HG02571 (cell line): ENCODE results near the gene GAGE10.
"Not testable (repeated sequence)": the region's sequence is repeated elsewhere in the genome, so short reads cannot be mapped to it uniquely, and the experiment has no call there.

Experiments
- ATAC-seq: cut with Tn5 transposase; IDR thresholded peaks from one replicate; pipeline ENCODE4 v1.9.1; 2021; ENCODE audit warnings: mild to moderate bottlenecking, moderate library complexity; ENCODE audit not compliant: unreplicated experiment

GAGE10 gene

DNA sequence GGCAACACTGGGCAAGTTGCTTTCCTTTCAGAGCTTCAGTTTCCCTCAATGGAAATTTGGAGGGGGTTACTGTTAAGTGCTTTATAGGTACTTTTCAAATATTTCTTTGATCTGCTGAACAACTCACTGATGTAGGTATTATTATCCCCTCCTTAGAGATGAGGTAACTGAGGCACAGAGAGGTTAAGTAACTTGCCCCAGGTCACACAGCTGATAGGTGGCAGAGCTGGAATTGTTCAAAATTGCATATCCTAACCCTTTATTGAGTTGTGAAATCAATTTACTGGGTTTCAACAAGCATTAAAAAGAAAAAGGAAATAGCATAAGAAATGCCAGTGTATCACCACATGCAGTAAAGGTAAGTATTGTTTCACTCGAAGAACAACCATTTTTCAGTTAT is 27.2 kb upstream of the GAGE10 start:
- no peak for ATAC-seq

DNA sequence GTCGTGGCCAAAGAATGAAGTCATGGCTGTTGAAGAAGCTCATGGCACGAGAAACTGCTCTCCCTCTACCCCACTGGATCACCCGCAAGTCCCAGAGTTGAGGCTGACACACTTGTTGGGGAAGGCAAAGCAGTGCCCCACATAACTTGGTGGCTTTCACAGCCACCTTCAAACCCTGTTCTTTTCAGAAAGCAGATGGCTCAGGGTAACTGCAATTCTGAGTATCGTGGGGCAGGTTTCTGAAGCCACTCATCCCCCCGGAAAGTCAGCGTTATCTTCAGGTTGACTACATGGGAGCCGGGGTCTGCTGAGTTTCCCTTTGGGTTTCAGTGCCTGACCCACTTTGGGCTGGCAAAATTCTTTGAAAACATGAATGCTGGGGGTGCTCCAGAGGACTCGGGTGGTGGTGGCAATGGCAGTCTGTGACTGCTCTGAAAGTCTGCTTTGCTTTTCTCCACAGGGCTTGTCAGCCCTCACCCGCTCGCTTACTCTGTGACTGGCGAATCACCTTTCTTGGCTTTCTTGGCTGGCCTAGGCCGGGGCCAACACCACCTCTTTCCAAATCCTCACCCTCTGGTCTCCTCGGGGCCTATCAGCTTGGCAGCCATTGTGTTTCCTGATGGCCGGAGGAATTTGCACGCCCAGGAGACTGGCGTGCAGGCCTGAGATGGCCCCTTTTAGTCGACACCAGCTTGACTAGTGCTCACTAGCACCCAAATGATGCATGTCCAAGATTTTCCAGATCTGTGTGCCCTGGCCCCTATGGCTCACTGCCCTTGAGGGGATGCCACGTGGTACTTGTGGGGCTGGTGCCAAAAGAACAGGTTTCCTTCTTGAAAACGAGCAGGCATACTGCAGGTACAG is 26.5 kb upstream of the GAGE10 start:
- no peak for ATAC-seq

DNA sequence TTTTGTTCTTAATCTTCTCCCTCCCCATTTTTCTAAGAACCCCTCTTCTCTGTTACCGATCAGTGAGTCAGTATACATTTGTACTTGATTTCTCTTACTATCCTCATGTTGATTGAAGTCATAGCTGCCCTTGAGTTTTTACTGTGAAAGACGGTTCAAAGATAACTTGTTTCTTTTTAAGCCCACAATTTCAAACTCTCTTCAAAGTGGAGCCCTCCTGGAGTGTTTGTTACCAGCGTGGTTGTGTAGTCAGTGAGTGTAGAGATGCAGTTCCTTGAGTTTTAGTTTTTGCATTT is 26.0 kb upstream of the GAGE10 start:
- ATAC-seq: no peak

DNA sequence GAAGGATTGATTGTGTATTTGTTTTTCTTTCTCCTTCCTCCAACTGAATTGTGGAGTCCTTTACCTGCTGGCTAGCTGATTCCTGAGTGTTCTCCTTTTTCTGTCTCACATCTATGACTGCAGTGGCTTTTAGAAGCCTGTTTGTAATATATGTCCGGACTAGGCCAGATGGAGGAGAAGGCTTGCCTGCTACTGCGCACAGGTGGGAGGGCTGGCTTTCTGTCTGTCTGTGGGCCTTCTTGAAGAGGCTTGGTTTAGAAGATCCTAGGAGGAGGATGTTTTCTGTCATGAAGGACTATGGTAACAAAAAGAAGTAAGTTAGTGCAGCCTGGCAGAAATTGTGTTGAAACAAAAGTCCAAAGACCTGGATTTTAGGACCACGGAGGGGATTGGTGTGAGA is 25.4 kb upstream of the GAGE10 start:
- ATAC-seq: no peak

DNA sequence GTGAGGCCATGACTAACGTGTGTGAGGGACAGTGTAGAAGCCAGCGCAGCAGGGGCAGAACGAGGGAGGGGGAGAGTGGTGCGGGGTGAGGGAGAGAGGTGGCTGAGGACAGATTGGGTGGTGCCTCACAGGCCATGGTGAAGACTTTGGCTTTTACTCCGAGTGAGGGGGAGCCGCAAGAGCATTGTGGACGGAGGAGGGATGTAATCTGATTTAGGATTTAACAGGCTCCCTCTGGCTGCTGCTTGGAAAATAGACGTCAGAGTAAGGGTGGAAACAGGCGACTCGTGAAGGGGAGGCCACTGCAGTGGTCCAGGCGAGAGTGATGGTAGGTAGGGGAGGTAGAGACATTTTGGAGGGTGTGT is 20.8 kb upstream of the GAGE10 start:
- ATAC-seq: no peak

DNA sequence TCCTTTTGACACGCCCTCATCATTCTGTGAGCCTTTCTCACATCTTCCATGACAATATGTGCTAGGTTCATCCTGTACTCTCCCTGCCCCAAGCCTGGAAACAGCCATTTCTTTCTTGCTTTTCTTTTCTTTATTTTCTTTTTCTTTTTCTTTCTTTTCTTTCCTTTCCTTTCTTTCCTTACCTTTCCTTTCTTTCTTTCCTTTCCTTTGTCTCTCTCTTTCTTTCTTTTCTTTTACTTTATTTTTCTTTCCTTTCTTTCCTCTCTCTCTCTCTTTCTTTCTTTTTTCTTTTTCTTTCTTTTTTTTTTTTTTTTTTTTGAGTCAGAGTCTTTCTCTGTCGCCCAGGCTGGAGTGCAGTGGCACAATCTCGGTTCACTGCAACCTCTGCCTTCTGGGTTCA is 19.2 kb upstream of the GAGE10 start:
- ATAC-seq: no peak

DNA sequence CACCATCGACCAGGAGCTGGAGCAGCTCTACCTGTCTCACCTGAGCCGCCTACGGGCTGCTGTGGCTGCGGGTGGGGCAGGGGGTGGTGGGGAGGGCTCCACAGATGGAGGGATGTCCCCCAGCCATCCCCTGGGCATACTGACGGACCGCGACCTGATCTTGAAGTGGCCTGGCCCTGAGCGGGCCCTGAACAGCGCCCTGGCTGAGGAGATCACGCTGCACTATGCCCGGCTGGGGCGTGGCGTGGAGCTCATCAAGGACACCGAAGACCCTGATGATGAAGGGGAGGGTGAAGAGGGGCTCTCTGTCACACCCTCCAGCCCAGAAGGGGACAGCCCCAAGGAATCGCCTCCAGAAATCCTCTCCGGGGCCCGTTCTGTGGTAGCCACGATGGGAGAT is 17.3 kb upstream of the GAGE10 start:
- no peak for ATAC-seq

DNA sequence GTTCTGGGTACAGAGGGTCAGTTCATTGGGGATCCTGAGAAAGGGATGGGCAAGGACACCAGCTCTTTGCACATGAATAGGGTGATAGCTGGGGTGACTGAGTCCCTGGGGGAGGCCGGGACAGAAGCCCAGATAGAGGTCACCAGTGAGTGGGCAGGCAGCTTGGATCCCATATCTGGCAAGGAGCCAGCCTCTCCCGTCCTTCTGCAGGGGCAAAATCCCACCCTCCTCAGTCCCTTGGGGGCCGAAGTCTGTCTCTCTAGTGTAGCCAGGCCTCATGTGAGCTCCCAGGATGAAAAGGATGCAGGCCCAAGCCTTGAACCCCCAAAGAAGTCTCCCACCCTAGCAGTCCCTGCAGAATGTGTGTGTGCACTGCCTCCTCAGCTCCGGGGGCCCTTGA is 16.9 kb upstream of the GAGE10 start:
- ATAC-seq: no peak

DNA sequence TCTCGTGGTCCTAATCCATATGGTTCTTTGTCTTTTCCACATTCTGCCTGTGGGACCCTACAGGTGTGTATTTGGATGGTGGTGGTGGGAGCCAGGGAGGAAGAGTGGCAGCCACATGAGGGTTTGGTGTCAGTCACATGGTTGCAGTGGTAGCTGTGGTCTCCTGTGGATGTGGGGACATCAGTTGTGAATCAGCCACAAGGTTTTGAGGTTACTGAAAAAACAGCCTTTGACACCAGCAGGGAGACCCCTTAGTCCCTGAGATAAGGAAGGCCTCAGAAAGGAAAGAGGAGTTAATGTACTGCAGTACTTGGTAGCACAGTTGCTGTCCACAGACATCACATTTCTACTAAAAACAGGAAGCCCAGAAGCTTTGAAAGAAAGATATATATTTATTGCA is 15.8 kb upstream of the GAGE10 start:
- ATAC-seq: no peak

DNA sequence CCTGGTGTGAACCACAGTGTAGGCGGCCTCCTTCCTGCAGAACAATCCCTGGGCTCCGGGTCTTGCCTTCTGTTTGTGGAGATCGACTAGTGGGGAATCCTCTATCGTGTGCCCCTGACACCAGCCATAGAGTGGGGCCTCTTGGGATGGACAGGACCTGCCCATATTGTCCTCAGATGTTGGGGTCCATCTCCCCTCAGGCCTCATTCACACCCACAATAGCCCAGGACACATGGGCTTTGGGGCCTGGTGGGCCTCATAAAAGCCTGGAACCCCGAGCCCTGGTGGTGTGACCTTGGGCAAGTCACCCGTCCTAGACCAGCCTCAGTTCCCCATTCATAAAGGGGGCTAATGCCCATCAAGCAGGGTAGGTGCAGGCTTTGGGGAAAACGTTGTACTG is 13.2 kb upstream of the GAGE10 start:
- no peak for ATAC-seq

DNA sequence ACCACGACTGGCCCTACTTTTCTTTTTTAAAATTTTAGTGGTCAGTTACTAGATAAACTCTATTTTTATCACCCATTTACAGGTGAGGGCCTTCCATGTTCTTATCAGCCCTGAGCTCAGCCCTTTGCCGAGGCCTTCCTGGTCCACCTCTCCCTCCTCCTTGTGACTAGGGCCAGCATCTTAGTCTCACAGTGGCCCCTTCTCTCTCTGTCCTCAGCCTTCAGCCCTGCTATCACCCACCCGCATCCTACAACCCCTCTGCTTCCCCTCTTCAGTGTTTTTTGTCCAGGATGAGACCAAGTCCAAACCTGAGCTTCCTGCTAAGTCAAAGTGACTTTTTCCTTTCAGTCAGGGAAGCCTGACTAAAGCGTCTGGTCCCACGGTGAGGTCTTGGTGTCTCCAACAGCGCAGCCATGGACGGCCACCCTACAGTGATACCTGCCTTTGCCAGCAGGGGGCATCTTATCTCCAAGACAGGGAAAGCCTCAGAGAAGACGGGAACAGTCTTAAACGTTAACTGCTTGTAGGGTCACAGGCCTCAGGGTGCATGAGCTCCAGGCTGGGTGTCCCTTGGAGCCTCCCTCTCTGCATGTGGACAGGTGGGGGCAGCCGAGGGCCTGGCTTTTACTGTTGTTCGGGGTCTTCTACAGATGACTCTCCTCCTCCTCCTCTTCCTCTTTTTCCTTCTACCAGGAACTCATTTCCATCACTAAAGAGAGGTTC is 11.7 kb upstream of the GAGE10 start:
- no peak for ATAC-seq

DNA sequence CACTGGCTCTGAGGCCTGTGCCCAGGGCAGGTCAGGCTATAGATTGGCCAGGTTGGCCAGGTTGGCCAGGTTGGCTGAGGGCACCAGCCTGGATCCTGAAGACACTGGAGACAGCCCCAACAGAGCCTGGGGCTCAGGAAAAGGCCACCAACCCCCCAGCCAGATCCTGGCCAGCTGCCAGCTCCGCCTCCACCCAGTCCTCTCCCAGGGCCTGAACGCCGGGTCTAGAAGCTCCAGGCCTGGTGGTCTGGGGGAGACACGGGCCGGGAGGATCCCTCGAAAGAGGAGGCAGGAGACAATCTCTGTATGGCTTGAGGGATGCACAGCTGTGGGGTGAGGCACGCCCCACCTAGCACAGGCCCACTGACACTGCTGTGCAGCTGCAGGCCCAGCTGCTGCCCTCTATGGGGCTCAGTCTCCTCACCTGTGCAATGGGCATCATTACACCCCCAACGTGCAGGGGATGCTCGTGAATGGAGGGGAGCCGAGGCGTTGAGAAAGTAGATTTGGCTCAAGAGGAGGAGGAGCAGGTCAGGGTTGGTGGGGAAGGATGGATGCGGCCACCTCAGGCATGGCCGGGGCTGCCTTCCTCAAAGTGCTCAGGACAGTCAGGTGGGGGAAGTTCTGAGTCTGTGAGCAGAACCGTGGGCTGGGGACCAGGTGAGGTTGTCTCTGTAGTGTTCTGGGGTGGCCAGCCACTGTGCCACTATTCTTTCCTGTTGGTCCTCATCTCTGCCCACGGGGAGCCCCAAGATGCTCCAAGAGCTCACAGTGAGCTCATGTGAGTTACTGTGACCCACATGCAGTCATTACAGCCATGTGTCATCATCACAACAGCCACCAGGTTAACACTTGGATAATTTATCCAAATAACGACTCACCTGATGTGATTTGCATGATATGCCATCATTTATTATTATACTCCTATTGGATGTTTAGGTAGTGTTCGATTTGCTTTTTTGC is 10.8 kb upstream of the GAGE10 start:
- ATAC-seq: no peak

DNA sequence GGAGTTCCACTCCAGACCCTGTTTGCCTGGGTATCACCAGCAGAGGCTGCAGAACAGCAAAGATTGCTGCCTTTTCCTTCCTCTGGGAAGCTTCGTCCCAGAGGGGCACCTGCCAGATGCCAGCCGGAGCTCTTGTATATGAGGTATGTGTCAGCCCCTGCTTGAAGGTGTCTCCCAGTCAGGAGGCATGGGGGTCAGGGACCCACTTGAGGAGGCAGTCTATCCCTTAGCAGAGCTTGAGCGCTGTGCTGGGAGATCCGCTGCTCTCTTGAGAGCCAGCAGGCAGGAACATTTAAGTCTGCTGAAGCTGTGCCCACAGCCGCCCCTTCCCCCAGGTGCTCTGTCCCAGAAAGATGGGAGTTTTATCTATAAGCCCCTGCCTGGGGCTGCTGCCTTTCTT is 4.2 kb upstream of the GAGE10 start:
- not testable (repeated sequence) for ATAC-seq

DNA sequence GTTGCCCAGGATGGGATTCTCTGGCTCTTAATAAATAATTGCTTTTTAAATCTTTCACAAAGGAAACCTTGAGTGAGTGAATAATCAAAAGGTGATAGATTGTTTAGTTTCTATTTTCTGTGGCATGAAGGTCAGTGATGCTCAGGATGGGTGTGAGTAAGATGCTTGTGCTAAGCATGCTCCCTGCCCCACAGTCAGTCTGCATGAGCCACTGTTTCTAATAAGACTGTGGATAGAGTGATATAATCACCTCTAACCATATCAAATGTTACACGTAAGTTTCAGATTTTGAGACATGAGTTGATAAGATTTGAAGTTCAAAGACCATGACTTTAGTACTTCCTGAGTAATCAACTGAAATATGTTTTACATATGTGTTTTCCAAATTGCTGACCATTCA is 2.7 kb upstream of the GAGE10 start:
- no peak for ATAC-seq

DNA sequence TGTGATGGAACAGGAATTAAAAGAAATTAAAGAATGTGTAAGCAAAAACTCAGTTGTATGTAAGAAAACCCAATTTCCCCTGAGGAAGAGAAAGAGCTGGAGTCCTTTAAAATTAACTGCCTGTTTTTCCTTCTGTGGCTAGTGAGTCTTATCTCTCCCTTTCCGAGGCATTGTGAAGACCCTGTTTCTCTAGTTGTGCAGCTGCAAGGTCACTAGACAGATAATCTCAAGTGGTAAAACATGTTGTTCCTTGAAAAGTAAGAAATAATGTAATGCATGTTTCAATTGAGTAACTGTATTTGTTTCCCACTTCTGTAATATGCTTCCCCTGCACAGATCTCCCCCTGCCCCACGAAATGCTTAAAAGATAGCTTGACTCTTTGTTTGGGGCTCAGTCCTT is 4.3 kb downstream of the GAGE10 start:
- not testable (repeated sequence) for ATAC-seq

DNA sequence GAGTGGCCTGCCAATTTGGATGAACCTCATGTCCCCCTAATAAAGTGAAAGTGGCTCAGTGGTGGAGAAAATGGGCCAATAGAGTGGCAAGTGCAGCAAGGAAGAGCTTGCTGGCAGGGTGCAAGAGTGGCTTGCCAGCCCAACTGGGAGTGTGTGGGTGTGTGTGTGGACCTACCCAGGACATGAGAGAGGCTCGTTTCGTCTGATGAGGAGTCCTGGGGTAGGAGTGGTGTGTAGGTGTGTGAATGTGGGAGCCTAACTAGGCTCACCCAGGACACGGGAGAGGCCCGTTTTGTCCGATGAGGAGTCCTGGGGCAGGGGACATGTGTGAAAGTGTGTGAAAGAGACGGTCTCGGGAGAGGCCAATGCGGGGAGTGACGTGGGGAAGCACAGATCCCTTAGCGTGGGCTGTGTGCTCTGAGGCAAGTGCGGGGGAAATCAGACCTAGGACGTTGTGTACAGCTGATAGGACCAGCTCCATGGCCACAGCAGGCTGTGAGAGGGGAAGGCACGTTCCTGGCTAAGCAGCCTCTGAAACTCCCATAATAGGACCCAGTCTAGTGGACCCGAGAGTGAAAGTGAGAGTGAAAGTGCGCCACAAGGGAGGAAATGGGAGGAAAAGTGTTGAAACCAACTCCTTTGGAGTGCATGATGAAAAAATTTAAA is 5.3 kb downstream of the GAGE10 start:
- no peak for ATAC-seq

DNA sequence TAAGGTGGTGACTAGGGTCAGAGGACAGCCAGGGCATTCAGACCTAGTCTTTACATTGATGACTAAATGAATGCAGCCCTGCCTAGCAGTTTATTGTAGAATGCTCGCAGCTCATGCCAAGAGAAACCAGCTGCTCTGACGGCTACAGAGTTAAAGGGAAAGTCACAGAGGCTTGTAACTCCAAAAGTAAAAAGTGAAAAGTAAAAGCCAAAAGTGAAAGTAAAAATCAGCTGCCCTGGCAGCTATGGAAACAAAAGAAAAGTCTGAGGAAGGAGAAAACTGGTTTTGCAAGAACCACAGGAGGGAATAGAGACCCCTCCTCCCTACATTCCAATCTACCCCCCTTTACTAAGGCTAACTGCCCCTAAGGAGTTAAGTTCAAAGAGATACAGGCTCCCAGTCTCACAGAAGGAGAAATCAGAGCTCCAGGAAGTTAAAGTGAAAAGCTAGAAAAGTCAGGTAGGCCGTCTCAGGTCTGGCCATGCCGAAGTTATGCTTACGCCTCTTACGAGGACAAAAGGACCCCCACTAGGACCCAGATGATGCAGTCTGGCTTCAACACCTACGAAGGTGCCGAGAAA is 6.0 kb downstream of the GAGE10 start:
- ATAC-seq: no peak

DNA sequence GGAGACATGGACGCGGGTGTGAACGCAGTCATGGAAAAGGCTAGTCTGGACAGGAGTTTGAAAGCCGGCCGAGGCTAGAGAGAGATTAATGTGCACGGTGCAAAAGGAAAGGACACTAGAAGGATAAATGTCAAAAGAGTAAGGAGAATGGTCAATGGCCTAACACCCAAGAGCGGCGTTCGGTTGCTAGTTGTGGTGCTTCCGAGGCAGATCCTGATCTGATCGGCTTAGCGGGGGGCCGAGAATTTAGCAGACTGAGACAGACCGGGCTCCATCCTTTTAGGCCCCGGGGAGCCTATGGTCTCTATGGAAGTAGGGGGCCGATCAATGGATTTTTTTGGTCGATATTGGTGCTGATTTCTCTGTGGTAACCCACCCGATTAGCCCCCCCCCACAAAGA is 6.9 kb downstream of the GAGE10 start:
- no peak for ATAC-seq

DNA sequence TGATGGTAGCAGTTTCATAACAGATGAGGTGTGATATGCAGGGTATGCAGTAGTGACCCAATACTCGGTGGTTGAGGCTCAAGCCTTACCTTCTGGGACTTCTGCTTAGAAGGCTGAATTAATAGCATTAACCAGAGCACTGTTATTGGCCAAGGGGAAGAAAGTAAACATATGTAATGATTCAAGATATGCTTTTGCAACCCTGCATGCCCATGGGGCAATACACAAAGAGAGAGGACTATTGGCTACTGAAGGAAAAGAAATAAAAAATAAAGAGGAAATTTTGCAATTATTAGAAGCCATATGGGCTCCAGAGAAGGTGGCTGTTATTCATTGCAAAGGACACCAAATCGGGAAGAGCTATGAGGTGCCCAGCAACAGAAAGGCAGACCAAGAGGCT is 8.7 kb downstream of the GAGE10 start:
- ATAC-seq: no peak

DNA sequence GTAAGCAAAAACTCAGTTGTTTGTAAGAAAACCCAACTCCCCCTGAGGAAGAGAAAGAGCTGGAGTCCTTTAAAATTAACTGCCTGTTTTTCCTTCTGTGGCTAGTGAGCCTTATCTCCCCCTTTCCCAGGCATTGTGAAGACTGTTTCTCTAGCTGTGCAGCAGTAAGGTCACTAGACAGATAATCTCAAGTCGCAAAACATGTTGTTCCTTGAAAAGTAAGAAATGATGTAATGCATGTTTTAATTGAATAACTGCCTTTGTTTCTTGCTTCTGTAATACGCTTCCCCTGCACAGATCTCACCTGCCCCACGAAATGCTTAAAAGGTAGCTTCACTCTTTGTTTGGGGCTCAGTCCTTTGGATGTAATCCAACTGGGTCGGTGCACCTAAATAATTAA is 12.6 kb downstream of the GAGE10 start:
- ATAC-seq: no peak

DNA sequence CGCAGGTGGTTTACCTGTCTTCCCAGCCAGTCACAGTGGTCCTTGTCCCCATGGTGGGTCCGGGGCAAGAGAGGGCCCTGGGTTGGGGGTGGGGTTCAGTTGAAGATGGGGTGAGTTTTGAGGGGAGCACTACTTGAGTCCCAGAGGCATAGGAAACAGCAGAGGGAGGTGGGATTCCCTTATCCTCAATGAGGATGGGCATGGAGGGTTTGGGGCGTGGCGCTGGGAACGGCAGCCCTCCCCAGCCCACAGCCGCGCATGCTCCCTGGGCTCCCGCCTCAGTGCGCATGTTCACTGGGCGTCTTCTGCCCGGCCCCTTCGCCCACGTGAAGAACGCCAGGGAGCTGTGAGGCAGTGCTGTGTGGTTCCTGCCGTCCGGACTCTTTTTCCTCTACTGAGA is 18.3 kb downstream of the GAGE10 start, which contains the start of gene GAGE12J:
Gene GAGE12J (plus strand): TSS at position 301 of the 400 bp plus-strand sequence. CDS start 1,157 bp downstream, outside the sequence.
- not testable (repeated sequence) for ATAC-seq
